Gastroesophageal sphincter (tissue), 4 donors: ENCODE results near the gene C1orf159. TPM values are rescaled to one million over a fixed set of nuclear protein-coding genes. Genes with fewer than 3 reads are reported as not detected.
"Not testable (repeated sequence)": the region's sequence is repeated elsewhere in the genome, so short reads cannot be mapped to it uniquely, and the experiment has no call there.

Experiments
- ATAC-seq: fragments of 150-250 bp; one replicate; pipeline ENCODE4 v1.9.1; 2016; ENCODE audit warnings: mild to moderate bottlenecking, moderate library complexity
- H3K27ac ChIP-seq, 4 donors: fragments of 200-600 bp; sonication (generic) in 3 of 4; 1 replicate in 3 of 4; 2 replicates in 1 of 4; pipeline ENCODE4 v1.5.1; 2016 to 2019
- H3K27me3 ChIP-seq: fragments of 200-600 bp; sonication (generic); one replicate; pipeline ENCODE4 v1.5.1; 2019
- H3K36me3 ChIP-seq, 2 donors: fragments of 200-600 bp; sonication (generic); one replicate each; pipeline ENCODE4 v1.5.1; 2019; ENCODE audit warnings: control low read depth in 1 of 2
- H3K4me1 ChIP-seq, 3 donors: fragments of 200-600 bp; sonication (generic); 1 replicate in 2 of 3; 2 replicates in 1 of 3; pipeline ENCODE4 v1.5.1; 2016 to 2019; ENCODE audit warnings: control low read depth in 2 of 3
- H3K4me3 ChIP-seq, 2 donors: fragments of 200-600 bp; sonication (generic); one replicate each; pipeline ENCODE4 v1.5.1; 2019; ENCODE audit warnings: mild to moderate bottlenecking in 1 of 2, moderate library complexity in 1 of 2
- H3K9me3 ChIP-seq, 3 donors: fragments of 200-600 bp; sonication (generic); one replicate each; pipeline ENCODE4 v1.5.1; 2017 to 2019; ENCODE audit warnings: control low read depth in 2 of 3
- CTCF ChIP-seq, 4 experiments: fragments of 200-600 bp in 2 of 4; fragments of 450-650 bp in 2 of 4; sonication (generic) in 1 of 4; IDR thresholded peaks; one replicate each; pipeline ENCODE4 v1.5.1; 2017 to 2019; ENCODE audit warnings: antibody characterized with exemption in 4 of 4, mild to moderate bottlenecking in 2 of 4, moderate library complexity in 2 of 4
- EP300 ChIP-seq: sonication (generic); formaldehyde crosslinking; IDR thresholded peaks from one replicate; pipeline ENCODE4 v1.6.1; 2017; ENCODE audit warnings: antibody characterized with exemption, mild to moderate bottlenecking
- POLR2A ChIP-seq, 2 donors: fragments of 450-650 bp; IDR thresholded peaks; one replicate each; pipeline ENCODE4 v1.6.1; 2017; ENCODE audit warnings: antibody characterized with exemption in 2 of 2, mild to moderate bottlenecking in 2 of 2, moderate library complexity in 1 of 2
- POLR2AphosphoS5 ChIP-seq: sonication (generic); formaldehyde crosslinking; IDR thresholded peaks from one replicate; pipeline ENCODE4 v1.6.1; 2017; ENCODE audit warnings: antibody characterized with exemption
- WGBS, 2 donors: methylation state at CpG; one replicate each; pipeline ENCODE4 v1.1.5; 2018; ENCODE audit warnings: low coverage in 1 of 2; 5-methylcytosine and 5-hydroxymethylcytosine counted together
- total RNA-seq, 4 donors: library from RNA; depleted of rRNA; stranded (reverse); fragments of >200 nt; gene quantifications; one replicate each; pipeline ENCODE4 v1.1.0, GENCODE V29; 2016

Gene C1orf159
- total RNA-seq, 4 donors from 2014 or later = 6.3 to 15.3 (median 9.9) TPM

- no peak overlapping the region for H3K4me3 ChIP-seq
- no peaks in the 10 kb centered on the region for H3K9me3 ChIP-seq
- WGBS, 2 donors = 19 to 20% methylated on average over 11 to 15 of the region's 32 CpGs
- peaks cover 0 to 31% (median 20%) of the 10 kb centered on the region in 3 donors for H3K4me1 ChIP-seq
- TF ChIP-seq EP300 (no peak), POLR2AphosphoS5 (no peak), POLR2A (IDR thresholded peaks at IDR 0.05) (no peak), CTCF (IDR thresholded peaks at IDR 0.05) (no peak)
- H3K27me3 ChIP-seq = peaks cover 87% of the 10 kb centered on the region
- ATAC-seq = no peak
- H3K27ac ChIP-seq = no peak overlapping the region
- H3K36me3 ChIP-seq = no peaks in the 10 kb centered on the region
These were observed 47.9 kb downstream of the C1orf159 start for GRCh38 chr1:1067860-1068516.

DNA sequence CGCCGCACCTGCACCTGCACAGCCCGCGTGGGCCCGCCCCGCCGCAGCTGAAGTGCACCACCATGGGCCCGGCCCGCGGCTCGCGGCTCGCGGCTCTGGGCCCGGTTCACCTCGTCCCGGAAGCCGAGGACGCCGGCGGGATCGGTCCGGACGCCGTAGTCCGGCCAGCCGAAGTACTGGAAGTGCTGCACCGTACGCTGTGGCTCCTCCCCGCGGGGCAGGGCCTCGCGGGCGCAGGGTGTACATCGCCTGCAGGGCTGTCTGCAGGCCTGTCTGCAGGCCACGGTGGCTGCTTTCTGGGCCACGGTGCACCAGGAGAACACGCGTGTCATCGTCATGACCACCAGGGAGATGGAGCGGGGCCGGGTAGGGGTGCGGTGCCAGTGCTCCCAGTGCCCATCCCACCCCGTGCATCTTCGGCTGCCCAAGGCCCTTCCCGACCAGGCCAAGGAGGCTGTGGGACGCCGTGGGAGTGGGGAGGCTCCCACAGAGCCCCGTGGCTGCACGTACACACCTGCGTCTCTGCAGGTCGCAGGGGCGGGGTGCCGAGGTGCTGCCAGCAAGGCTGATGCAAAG is 48.5 kb downstream of the C1orf159 start:
- no peak overlapping the region for H3K4me3 ChIP-seq

DNA sequence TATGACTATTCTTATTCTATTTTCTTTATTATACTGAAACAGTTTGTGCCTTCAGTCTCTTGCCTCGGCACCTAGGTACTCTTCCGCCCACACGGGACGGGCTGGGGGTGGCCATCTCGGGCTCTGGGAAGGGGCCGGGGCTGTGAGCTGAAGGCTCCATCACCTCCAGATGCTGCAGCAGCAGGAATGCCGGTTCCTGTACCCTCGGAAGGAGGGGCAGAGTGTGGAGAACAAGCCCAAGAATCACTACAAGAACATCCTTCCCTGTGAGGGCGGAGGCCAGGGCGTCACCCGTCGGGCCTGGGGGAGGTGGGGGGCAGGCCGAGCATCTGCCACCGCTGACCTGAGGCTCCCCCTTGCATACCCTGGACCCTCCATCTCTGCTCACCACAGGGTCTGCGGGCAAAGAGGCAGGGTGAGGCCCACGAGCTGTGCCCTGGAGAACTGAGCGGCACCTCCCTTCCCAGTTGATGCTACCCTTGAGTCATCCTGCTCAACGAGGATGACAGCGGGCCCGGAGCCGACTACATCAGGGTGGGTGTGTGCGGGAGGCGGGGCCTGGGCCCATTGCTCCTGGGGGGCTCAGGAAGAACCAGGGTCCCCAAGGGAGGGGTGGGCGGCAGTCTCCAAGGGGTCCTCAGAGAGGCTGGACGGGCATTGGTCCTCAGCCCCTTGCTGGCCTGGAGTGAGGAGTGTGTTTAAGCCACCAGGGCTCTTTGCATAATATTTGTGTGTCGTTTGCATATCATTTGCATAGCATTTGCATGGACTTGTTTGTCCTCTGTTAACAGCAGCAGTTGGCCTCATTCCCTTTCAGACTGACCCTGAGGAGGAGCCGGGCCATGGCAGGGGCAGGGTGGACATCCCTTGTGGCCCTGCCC is 49.2 kb downstream of the C1orf159 start:
- Histone ChIP-seq H3K4me1 (peaks cover 0 to 42% (median 23%) of the 10 kb centered on the region in 3 donors), H3K9me3 (no peaks in the 10 kb centered on the region), H3K27ac (no peak overlapping the region), H3K36me3 (no peaks in the 10 kb centered on the region), H3K27me3 (peaks cover 87% of the 10 kb centered on the region), H3K4me3 (no peak overlapping the region)
- no peak for ATAC-seq
- TF ChIP-seq EP300 = no peak
- no peak for TF ChIP-seq CTCF (IDR thresholded peaks at IDR 0.05)
- TF ChIP-seq POLR2A (IDR thresholded peaks at IDR 0.05) = no peak
- no peak for TF ChIP-seq POLR2AphosphoS5
- WGBS, 2 donors = 50 to 69% methylated on average over 2 to 5 of the region's 27 CpGs

More for the DNA sequence above, 48.5 kb downstream of the C1orf159 start:
- Histone ChIP-seq H3K4me1 (peaks cover 0 to 37% (median 20%) of the 10 kb centered on the region in 3 donors), H3K9me3 (no peaks in the 10 kb centered on the region), H3K27me3 (peaks cover 87% of the 10 kb centered on the region), H3K27ac (no peak overlapping the region), H3K36me3 (no peaks in the 10 kb centered on the region)
- no peak for ATAC-seq
- TF ChIP-seq EP300 (no peak), POLR2AphosphoS5 (no peak), CTCF (IDR thresholded peaks at IDR 0.05) (no peak), POLR2A (IDR thresholded peaks at IDR 0.05) (no peak)
- 87% methylated on average over 7 of the region's 54 CpGs; no CpG with 5 or more reads in 1 of the 2 donors for WGBS, 2 donors

DNA sequence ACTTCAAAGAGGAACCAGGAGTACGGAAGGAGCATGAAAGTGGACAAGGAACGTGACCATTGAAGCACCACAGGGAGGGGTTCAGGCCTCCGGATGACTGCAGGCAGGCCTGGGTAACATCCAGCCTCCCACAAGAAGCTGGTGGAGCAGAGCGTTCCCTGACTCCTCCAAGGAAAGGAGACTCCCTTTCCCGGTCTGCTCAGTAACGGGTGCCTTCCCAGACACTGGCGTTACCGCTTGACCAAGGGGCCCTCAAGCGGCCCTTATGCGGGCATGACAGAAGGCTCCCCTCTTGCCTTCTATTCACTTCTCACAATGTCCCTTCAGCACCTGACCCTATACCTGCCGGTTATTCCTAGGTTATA is 50.0 kb downstream of the C1orf159 start:
- H3K9me3 ChIP-seq, H3K4me3 ChIP-seq, ATAC-seq, H3K36me3 ChIP-seq, H3K27ac ChIP-seq: not testable (repeated sequence)
- 73 to 76% methylated on average over 5 to 11 of the region's 11 CpGs for WGBS, 2 donors
- H3K4me1 ChIP-seq = peaks cover 0 to 42% (median 23%) of the 10 kb centered on the region in 3 donors
- peaks cover 88% of the 10 kb centered on the region for H3K27me3 ChIP-seq

- Histone ChIP-seq H3K4me1 (peaks cover 0 to 42% (median 23%) of the 10 kb centered on the region in 3 donors), H3K36me3 (no peaks in the 10 kb centered on the region), H3K9me3 (no peaks in the 10 kb centered on the region), H3K27ac (no peak overlapping the region), H3K4me3 (no peak overlapping the region), H3K27me3 (peaks cover 88% of the 10 kb centered on the region)
- no peak for ATAC-seq
- WGBS, 2 donors = 67 to 72% methylated on average over 13 to 14 of the region's 20 CpGs
- TF ChIP-seq CTCF (IDR thresholded peaks at IDR 0.05) = no peak
These were observed 50.5 kb downstream of the C1orf159 start for GRCh38 chr1:1065265-1065939.
